Subcutaneous adipose tissue (tissue), 4 donors: ENCODE results near the gene PHTF2. TPM values are rescaled to one million over a fixed set of nuclear protein-coding genes. Genes with fewer than 3 reads are reported as not detected.

ENCODE experiments used
- CTCF ChIP-seq: fragments of 450-650 bp; IDR thresholded peaks from one replicate; pipeline ENCODE4 v1.5.1; 2016; ENCODE audit warnings: low read depth, mild to moderate bottlenecking, control low read depth, antibody characterized with exemption, moderate library complexity
- total RNA-seq, 4 donors: library from RNA; depleted of rRNA; stranded (reverse); fragments of >200 nt; gene quantifications; one replicate each; pipeline ENCODE4 v1.1.0, GENCODE V29; 2016

PHTF2 gene
- total RNA-seq, 4 donors from 2014 or later = 21.0 to 40.1 (median 23.2) TPM

GRCh38 chr7:77866786-77867536 is 68.4 kb downstream of the PHTF2 start:
- TF ChIP-seq CTCF = no peak

GRCh38 chr7:77867537-77867865 is 68.9 kb downstream of the PHTF2 start:
- no peak for TF ChIP-seq CTCF

- no peak for TF ChIP-seq CTCF
Measured at GRCh38 chr7:77877791-77878190, 79.2 kb downstream of the PHTF2 start.

GRCh38 chr7:77878500-77878899 is 79.9 kb downstream of the PHTF2 start:
- TF ChIP-seq CTCF = no peak

- no peak for TF ChIP-seq CTCF
Measured at GRCh38 chr7:77879272-77879671, 80.7 kb downstream of the PHTF2 start.

- no peak for TF ChIP-seq CTCF
Measured at GRCh38 chr7:77881871-77882270, 83.3 kb downstream of the PHTF2 start.

- TF ChIP-seq CTCF = no peak
Measured at GRCh38 chr7:77885155-77885554, 86.6 kb downstream of the PHTF2 start.
